Naive B cell (primary cell): ENCODE results near the gene TMEM8B. TPM values are rescaled to one million over a fixed set of nuclear protein-coding genes. Genes with fewer than 3 reads are reported as not detected.
A peak's percentile ranks its signal among the peaks of the same experiment; 100 is the strongest.

Experiments
- ATAC-seq, 2 donors: fragments of 150-1000 bp; cut with Tn5 transposase; 2 replicates each; pipeline ENCODE4 v1.10.0; 2021; ENCODE audit warnings: low read depth in 2 of 2, mild to moderate bottlenecking in 2 of 2, moderate library complexity in 2 of 2
- DNase-seq: peaks from one replicate; pipeline ENCODE4 v3.0.0; 2022
- H3K27ac Mint-ChIP-seq, 6 donors: one replicate each; pipeline ENCODE4 v1.8.0; 2020 to 2022; ENCODE audit warnings: mild to moderate bottlenecking in 6 of 6, mixed read lengths in 6 of 6, moderate library complexity in 5 of 6, inconsistent platforms in 2 of 6
- H3K27me3 Mint-ChIP-seq, 3 donors: one replicate each; pipeline ENCODE4 v1.8.0; 2021 to 2022; ENCODE audit warnings: mixed read lengths in 3 of 3, mild to moderate bottlenecking in 1 of 3
- H3K36me3 Mint-ChIP-seq, 2 donors: one replicate each; pipeline ENCODE4 v1.8.0; 2020 to 2022; ENCODE audit warnings: mixed read lengths in 2 of 2, inconsistent platforms in 1 of 2, mild to moderate bottlenecking in 1 of 2
- H3K4me1 Mint-ChIP-seq, 3 donors: one replicate each; pipeline ENCODE4 v1.8.0; 2020 to 2022; ENCODE audit warnings: mixed read lengths in 3 of 3, inconsistent platforms in 1 of 3, mild to moderate bottlenecking in 1 of 3, moderate library complexity in 1 of 3
- H3K4me3 Mint-ChIP-seq, 8 donors: one replicate each; pipeline ENCODE4 v1.8.0; 2020 to 2022; ENCODE audit warnings: mild to moderate bottlenecking in 8 of 8, mixed read lengths in 8 of 8, moderate library complexity in 8 of 8, inconsistent platforms in 2 of 8
- H3K9me3 Mint-ChIP-seq, 7 donors: one replicate each; pipeline ENCODE4 v1.8.0; 2020 to 2022; ENCODE audit warnings: mixed read lengths in 7 of 7, mild to moderate bottlenecking in 5 of 7, inconsistent platforms in 2 of 7, moderate library complexity in 1 of 7
- polyA plus RNA-seq, 6 donors: library from polyadenylated mRNA; unstranded; fragments of 300-500 nt; fragmentation: Illumina TruSeq; gene quantifications; one replicate each; pipeline ENCODE4 v1.2.3, GENCODE V29; 2021; ENCODE audit warnings: low read depth in 6 of 6

The TMEM8B gene
- polyA plus RNA-seq, 6 donors from 2014 or later, result 1.7 to 3.3 (median 2.3) TPM

DNA sequence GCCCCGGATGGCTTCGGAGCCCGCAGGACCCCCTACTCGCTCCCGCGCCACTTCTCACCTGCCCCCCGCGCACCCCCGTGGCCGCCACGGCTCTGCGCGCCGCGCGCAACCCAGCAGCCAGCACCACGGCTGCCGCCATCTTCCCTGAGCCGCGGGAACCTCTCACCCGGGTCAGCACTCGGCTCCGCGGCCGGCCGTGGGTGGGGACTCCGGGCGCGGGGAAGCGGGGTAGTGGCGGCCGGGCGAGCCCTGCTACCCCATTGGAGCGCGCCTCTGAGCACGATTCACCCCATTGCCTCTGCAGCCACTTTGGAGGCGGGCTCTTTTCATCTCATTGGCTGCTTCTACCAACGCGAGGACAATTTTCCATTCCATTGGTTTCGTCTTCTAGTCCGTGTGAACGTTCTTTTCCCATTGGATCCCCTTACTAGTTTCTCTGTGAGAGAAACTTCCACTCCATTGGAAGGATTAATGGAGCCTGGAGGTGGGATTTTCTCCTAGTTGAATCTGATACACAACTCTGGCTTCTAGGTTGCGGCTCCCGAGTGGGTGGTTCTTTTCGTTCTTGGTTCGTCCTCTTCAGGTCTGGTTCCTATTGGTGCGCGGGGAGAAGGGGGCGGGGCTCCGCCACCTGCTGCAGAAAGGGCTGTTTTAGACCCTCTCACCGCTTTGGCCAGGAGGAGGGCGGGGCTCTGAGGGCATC is 14.0 kb upstream of the TMEM8B start, which contains the start of gene HINT2:
HINT2 (minus strand) TSS at position 202 of the 703 bp plus-strand sequence; CDS start at position 139, 63 bp downstream.
- H3K27me3 Mint-ChIP-seq, result peaks cover 0 to 5% (median 0%) of the 10 kb centered on the region in 3 donors
- H3K27ac Mint-ChIP-seq, result peak within 1 kb of the TSS; percentile 82 to 99 (median 96)
- no peaks in the 10 kb centered on the region for H3K9me3 Mint-ChIP-seq
- H3K36me3 Mint-ChIP-seq, result peaks cover 0 to 6% of the 10 kb centered on the region in 2 donors
- H3K4me3 Mint-ChIP-seq, result peak within 1 kb of the TSS; percentile 90 to 98 (median 95)
- ATAC-seq, result peak; percentile 77
- peaks cover 28 to 49% (median 31%) of the 10 kb centered on the region in 3 donors for H3K4me1 Mint-ChIP-seq
- DNase-seq, result peak; percentile 96

DNA sequence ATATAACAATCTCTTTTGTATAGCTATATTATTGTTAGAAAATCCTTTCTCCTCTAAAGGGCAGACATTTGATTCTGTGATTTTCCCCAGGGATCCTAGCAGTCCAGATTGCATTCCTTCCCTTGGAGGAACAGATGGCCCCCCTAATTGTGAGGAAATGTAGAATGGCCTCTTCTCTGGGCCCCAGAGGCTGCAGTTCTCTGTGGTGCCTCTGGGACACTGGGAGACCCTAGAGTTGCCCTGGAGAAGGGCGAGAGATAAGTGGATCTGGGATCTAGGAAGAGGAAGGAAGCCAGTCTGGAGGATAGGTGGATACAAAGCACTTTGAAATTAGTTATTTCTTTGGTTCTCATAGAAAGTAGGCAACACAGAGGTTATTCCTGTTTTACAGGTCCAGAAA is 12.3 kb upstream of the TMEM8B start:
- H3K4me1 Mint-ChIP-seq, result peaks cover 28 to 42% (median 31%) of the 10 kb centered on the region in 3 donors
- peaks cover 0 to 5% (median 0%) of the 10 kb centered on the region in 3 donors for H3K27me3 Mint-ChIP-seq
- DNase-seq, result no peak
- H3K36me3 Mint-ChIP-seq, result peaks cover 0 to 6% of the 10 kb centered on the region in 2 donors
- no peaks in the 10 kb centered on the region for H3K9me3 Mint-ChIP-seq
- H3K27ac Mint-ChIP-seq, result no peak overlapping the region
- peak overlapping the region in 3 of 8 donors; percentile 52 to 96 (median 95) for H3K4me3 Mint-ChIP-seq
- ATAC-seq, result no peak

DNA sequence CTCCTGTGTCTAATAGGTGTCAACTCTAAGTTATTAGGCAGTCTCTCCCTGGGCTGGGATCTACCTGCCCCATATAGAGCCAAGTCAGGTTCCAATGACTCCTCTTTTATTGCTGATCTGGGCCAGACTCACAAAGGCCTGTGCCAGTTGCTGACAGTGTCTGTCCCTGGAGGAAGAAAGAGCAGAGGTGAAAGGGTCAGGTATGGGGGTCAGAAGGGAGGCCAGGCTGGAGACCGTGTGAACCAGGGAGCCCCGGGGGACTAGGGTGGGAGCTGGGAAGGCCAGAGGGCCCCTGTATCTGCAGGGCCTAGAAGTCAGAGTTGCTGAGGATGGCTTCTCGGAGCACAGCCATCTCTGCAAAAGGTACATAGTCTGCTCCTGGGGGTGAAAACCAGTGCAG is 10.7 kb upstream of the TMEM8B start:
- DNase-seq (no peak), ATAC-seq (no peak)
- Mint-ChIP-seq H3K27me3 (peaks cover 0 to 5% (median 0%) of the 10 kb centered on the region in 3 donors), H3K4me1 (peaks cover 15 to 26% (median 18%) of the 10 kb centered on the region in 3 donors), H3K27ac (no peak overlapping the region), H3K9me3 (no peaks in the 10 kb centered on the region), H3K4me3 (peak overlapping the region in 3 of 8 donors; percentile 6 to 52 (median 9)), H3K36me3 (peaks cover 0 to 6% of the 10 kb centered on the region in 2 donors)

DNA sequence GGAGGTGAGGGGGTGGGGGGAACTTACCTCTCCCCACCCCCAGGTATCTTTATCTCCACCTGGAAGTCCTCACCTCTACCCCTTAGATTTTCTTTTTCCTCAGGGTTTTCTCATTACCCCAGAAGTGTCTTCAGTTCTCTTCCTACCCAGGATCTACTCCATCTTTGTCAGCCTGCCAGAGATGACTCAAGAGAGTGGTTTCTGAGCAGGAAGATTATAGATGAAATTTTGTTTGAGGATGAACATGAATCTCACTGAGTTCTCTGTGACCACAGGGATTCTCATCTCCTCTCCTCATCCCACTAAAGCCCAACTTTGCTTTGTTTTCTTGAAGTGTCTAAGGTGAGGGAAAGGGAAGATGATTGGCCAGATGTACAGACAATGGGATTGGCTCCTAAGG is 9.0 kb upstream of the TMEM8B start:
- Mint-ChIP-seq H3K9me3 (no peaks in the 10 kb centered on the region), H3K36me3 (peaks cover 0 to 5% of the 10 kb centered on the region in 2 donors), H3K27me3 (peaks cover 0 to 5% (median 0%) of the 10 kb centered on the region in 3 donors), H3K27ac (peak overlapping the region in 1 of 6 donors; percentile 36), H3K4me3 (no peak overlapping the region), H3K4me1 (peaks cover 7 to 13% (median 7%) of the 10 kb centered on the region in 3 donors)
- no peak for DNase-seq
- no peak for ATAC-seq

DNA sequence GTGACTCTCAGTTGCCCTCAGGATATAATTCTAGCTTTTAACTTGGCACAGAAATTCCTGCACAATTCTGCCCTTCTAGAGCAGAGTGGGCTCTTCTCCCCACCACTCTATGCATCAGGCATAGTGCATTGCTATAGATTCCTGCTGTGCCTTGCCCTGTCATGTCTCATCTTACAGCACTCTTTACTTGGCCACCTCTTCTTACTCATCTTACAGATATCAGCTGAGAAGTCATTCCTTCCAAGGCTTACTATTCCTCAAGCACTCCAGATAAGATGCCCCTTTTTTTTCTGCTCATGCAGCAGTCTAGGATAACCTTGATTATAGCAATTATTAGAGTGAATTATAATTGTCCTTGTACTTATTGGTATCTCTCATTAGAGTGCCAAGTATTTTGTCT is 6.1 kb upstream of the TMEM8B start:
- ATAC-seq (no peak), DNase-seq (no peak)
- Mint-ChIP-seq H3K27me3 (peaks cover 0 to 5% (median 0%) of the 10 kb centered on the region in 3 donors), H3K4me1 (peaks cover 7 to 13% (median 9%) of the 10 kb centered on the region in 3 donors), H3K36me3 (no peaks in the 10 kb centered on the region), H3K9me3 (no peaks in the 10 kb centered on the region), H3K4me3 (peak overlapping the region in 1 of 8 donors; percentile 9), H3K27ac (no peak overlapping the region)

DNA sequence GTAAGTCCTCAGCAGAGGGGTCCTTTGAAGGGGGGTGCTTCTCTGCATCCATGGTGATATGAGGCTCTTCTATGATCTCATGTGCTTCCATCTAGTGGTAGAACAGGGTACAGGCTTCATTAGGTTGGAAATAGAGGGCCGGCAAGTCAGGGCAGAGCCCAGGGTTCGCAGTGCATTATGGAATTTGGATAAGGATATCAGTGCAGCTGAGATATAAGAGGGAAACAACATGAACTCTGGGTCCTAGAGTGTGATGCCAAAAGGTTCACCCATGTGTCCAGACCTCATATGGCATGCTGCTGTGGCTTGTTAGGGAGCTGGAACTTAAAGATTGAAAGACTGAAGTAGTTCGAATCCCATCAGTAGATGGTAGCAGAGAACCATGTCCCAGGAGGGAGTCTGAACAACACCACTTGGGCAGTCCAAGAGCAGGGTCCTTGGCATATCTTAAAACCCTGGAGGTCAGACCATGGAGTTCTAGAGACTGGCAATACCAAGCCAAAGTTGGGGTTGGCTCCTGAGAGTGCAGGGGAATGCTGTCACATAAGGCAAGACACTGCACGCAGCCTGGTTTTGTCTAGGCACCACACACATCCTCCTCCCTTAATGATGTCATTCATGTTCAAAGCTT is 2.8 kb upstream of the TMEM8B start:
- Mint-ChIP-seq H3K27ac (no peak overlapping the region), H3K4me1 (peaks cover 34 to 41% (median 35%) of the 10 kb centered on the region in 3 donors), H3K36me3 (no peaks in the 10 kb centered on the region), H3K4me3 (peak overlapping the region; percentile 4 to 75 (median 55)), H3K27me3 (no peaks in the 10 kb centered on the region), H3K9me3 (no peaks in the 10 kb centered on the region)
- ATAC-seq (peak; percentile 44 to 51), DNase-seq (peak; percentile 57)

DNA sequence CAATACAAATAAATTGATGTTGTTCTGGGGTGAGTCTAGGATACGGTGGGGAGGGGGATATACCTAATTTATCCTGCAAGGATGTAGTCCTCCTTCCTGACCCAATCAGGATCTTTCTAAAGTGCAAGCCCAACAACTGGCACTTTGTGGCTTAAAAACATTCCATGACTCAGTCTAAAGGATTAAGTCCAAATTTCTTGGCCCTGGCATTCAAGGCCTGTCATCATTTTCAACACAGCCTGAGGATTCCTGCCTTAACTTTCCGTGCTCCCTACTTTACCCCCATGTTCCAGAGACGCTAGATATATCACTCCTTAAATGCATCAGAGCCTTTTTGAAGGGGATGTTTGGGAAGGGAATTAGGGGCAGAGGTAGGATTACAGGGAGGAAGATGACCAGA is 1.5 kb upstream of the TMEM8B start:
- Mint-ChIP-seq H3K9me3 (no peaks in the 10 kb centered on the region), H3K27ac (peak overlapping the region in 3 of 6 donors; percentile 44 to 92 (median 59)), H3K4me1 (peaks cover 35 to 45% (median 38%) of the 10 kb centered on the region in 3 donors), H3K27me3 (no peaks in the 10 kb centered on the region), H3K36me3 (no peaks in the 10 kb centered on the region), H3K4me3 (peak overlapping the region in 7 of 8 donors; percentile 65 to 98 (median 87))
- ATAC-seq, result no peak
- no peak for DNase-seq

DNA sequence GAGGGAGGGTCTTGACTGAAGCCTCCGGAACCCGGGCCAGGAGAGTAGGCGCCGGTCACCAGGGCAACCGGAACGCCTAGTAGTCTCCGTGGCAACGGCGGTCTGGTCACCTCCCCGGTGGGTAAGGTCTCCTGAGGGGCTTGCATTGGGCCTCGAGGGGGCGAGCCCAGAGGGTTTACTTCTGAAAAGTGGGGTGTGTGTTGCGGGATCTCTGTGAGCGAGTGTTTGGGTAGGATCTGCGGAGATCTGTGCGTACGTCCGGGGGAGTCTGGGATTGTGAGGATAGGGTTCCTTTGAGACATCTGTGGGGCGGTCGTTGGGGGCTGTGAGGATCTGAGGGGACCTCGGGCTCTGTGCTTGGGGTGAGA is 328 bp upstream of the TMEM8B start, which contains the start of gene FAM221B:
FAM221B (minus strand) TSS at position 17 of the 368 bp plus-strand sequence. CDS start 2,571 bp downstream, outside the sequence.
- ATAC-seq (peak; percentile 7 to 8), DNase-seq (no peak)
- no peaks in the 10 kb centered on the region for H3K36me3 Mint-ChIP-seq
- H3K9me3 Mint-ChIP-seq, result no peaks in the 10 kb centered on the region
- H3K27ac Mint-ChIP-seq, result peak within 1 kb of the TSS; percentile 85 to 96 (median 91)
- peaks cover 40 to 56% (median 50%) of the 10 kb centered on the region in 3 donors for H3K4me1 Mint-ChIP-seq
- peak within 1 kb of the TSS; percentile 87 to 100 (median 96) for H3K4me3 Mint-ChIP-seq
- H3K27me3 Mint-ChIP-seq, result no peaks in the 10 kb centered on the region

DNA sequence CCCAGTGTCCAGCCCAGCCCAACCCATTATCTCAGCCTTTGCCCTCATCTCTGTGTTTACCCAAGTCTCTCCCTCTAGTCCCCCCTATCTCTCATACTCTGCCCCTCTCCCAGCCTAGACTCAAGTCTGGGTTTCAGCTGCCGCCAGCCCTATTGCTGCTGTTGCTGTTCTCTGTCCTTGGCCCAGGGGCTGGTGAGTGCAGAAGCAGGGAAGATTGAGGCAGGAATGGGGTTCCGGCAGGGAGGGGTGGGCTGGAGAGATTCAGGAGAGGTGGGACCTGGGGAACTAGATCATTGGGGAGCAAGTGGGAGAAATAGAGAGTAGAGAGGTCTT is 702 bp downstream of the TMEM8B start:
- H3K9me3 Mint-ChIP-seq, result no peaks in the 10 kb centered on the region
- peak overlapping the region; percentile 64 to 92 (median 84) for H3K27ac Mint-ChIP-seq
- no peak for DNase-seq
- no peaks in the 10 kb centered on the region for H3K27me3 Mint-ChIP-seq
- peak overlapping the region; percentile 81 to 92 (median 90) for H3K4me3 Mint-ChIP-seq
- ATAC-seq, result no peak
- H3K36me3 Mint-ChIP-seq, result no peaks in the 10 kb centered on the region
- peaks cover 50 to 66% (median 60%) of the 10 kb centered on the region in 3 donors for H3K4me1 Mint-ChIP-seq

DNA sequence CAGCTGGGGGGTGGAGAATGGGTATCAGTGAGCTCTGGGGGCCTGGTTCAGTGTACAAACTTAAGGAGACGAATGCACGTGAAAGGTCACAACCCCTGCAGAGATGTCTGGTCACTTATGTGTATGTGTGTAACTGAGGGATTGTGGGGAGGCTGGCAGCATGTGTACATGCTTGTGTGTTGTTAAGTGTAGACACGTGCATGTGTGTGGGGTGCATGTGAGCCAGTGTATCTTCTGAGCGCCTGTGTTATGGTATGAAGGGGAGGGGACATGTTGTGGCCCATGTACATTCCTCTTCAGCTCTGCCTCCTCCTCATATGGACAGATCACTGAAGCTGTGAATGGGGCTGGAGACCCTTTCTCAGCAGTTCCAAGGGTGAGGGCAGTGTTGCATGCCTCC is 2.0 kb downstream of the TMEM8B start:
- no peak for ATAC-seq
- H3K27ac Mint-ChIP-seq, result peak overlapping the region in 4 of 6 donors; percentile 18 to 92 (median 54)
- H3K4me3 Mint-ChIP-seq, result peak overlapping the region in 3 of 8 donors; percentile 43 to 81 (median 74)
- H3K9me3 Mint-ChIP-seq, result no peaks in the 10 kb centered on the region
- DNase-seq, result no peak
- H3K27me3 Mint-ChIP-seq, result no peaks in the 10 kb centered on the region
- no peaks in the 10 kb centered on the region for H3K36me3 Mint-ChIP-seq
- H3K4me1 Mint-ChIP-seq, result peaks cover 57 to 73% (median 63%) of the 10 kb centered on the region in 3 donors

DNA sequence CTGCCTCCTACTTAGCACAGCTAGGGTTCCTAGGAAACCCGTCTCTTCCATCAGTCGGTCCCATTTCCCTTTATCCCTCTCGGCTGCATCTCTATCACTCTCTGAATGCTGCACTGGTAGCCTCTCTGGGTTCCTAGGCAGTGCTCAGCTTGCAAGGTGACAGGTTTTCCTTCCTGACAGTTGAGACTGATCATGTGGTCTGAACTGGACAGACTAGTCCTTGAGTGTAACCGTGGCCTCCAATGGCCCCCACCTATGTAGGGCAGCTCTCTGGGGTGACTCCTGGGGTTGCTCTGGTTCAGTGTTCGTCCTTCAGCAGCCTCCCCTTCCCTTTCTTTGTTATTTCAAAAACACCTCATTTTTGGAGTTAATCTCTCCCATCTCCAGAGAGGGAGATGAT is 3.8 kb downstream of the TMEM8B start:
- H3K27ac Mint-ChIP-seq, result peak overlapping the region in 4 of 6 donors; percentile 20 to 89 (median 84)
- H3K4me1 Mint-ChIP-seq, result peaks cover 56 to 64% (median 60%) of the 10 kb centered on the region in 3 donors
- no peak for DNase-seq
- no peaks in the 10 kb centered on the region for H3K9me3 Mint-ChIP-seq
- peak overlapping the region in 1 of 8 donors; percentile 59 for H3K4me3 Mint-ChIP-seq
- H3K27me3 Mint-ChIP-seq, result no peaks in the 10 kb centered on the region
- no peaks in the 10 kb centered on the region for H3K36me3 Mint-ChIP-seq
- no peak for ATAC-seq

DNA sequence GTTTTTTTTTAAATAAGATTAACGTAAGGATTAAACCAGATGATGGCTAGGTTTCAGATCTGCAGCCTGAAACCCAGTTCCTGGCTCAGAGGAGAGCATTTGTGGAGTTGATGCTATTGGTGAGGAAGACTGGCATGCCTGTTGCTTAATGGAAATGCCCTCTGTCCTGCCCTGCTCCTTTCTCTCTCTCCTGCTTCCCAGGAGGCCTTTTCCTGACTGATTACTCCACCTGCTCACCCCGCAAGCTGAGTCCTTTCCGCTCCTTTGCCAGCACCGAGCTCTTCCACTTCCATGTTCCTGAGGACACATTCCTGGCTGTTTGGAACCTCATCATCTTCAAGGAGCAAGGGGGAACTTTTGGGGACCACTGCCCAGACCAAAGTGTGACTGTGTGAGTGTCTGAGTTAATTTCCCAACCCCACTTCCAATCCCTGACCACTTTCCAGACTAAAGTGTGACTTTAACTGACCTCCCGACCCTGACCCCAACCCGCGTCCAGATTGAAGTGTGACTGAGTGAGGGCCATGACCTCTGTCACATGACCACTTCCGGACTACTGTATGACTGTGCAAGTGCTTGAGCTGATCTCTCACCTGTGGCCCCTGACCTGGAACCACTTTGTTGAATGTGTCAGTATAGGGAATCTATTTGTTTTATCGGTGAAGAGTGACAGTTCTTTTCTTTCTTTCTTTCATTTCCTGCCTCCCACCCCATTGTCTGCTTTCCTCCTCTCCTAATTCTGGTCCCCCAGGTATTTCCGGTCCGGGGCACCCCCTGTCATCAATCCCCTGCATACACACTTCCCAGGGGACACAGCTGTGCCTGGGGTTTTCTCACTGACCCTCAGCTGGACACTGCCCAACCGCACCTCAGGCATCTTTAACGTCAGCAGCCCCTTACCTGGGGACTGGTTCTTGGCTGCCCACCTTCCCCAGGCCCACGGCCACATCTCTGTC is 5.5 kb downstream of the TMEM8B start:
- H3K4me1 Mint-ChIP-seq, result peaks cover 53 to 58% (median 57%) of the 10 kb centered on the region in 3 donors
- no peaks in the 10 kb centered on the region for H3K27me3 Mint-ChIP-seq
- no peaks in the 10 kb centered on the region for H3K36me3 Mint-ChIP-seq
- peak overlapping the region in 7 of 8 donors; percentile 3 to 75 (median 41) for H3K4me3 Mint-ChIP-seq
- ATAC-seq (no peak), DNase-seq (no peak)
- H3K9me3 Mint-ChIP-seq, result no peaks in the 10 kb centered on the region
- H3K27ac Mint-ChIP-seq, result peak overlapping the region in 4 of 6 donors; percentile 55 to 89 (median 82)
